Measurements from ENCODE around the gene SMURF2.
A peak's percentile ranks its signal among the peaks of the same experiment; 100 is the strongest.

Gene SMURF2

DNA sequence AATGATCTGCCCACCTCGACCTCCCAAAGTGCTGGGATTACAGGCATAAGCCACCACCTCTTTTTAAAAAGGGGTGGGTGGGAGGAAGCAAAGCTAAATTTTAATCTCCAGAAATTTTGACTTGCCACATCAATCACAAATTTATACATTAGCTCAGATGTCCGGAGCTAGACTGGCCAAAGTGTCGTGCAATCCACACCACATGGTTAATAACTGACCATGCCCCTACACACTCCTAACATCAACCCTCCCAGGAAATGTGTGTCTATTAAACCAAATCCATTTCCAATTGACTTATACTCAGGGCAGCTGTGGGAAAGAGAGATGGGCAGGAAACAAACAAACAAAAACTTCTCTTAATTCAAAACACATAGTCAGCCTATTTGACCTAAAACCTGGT, 29.9 kb downstream of the SMURF2 start:
- no peaks in the 10 kb centered on the region for H3K36me3 ChIP-seq (ENCODE audit: control insufficient read depth, insufficient read depth, low read length)
- DNase-seq (ENCODE audit: extremely low read depth, insufficient read length): no peak

GRCh38 chr17:64630309-64631223, 31.5 kb downstream of the SMURF2 start:
- no peak for DNase-seq (ENCODE audit: extremely low read depth, insufficient read length)
- TF ChIP-seq, protein P1, sequence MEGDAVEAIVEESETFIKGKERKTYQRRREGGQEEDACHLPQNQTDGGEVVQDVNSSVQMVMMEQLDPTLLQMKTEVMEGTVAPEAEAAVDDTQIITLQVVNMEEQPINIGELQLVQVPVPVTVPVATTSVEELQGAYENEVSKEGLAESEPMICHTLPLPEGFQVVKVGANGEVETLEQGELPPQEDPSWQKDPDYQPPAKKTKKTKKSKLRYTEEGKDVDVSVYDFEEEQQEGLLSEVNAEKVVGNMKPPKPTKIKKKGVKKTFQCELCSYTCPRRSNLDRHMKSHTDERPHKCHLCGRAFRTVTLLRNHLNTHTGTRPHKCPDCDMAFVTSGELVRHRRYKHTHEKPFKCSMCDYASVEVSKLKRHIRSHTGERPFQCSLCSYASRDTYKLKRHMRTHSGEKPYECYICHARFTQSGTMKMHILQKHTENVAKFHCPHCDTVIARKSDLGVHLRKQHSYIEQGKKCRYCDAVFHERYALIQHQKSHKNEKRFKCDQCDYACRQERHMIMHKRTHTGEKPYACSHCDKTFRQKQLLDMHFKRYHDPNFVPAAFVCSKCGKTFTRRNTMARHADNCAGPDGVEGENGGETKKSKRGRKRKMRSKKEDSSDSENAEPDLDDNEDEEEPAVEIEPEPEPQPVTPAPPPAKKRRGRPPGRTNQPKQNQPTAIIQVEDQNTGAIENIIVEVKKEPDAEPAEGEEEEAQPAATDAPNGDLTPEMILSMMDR (IDR thresholded peaks at IDR 0.05; ENCODE audit: insufficient read depth, low read length, poor library complexity, severe bottlenecking): no peak
- Histone ChIP-seq H3K27me3 (replicated peaks; ENCODE audit: control insufficient read depth, insufficient read depth, low read length) (no peaks in the 10 kb centered on the region), H3K36me3 (ENCODE audit: control insufficient read depth, insufficient read depth, low read length) (no peaks in the 10 kb centered on the region), H3K4me3 (replicated peaks; ENCODE audit: low read depth, low read length) (no peak overlapping the region)

More for the DNA sequence above, 29.9 kb downstream of the SMURF2 start:
- H3K27me3 ChIP-seq (replicated peaks; ENCODE audit: control insufficient read depth, insufficient read depth, low read length): no peaks in the 10 kb centered on the region
- TF ChIP-seq, protein P1 (IDR thresholded peaks at IDR 0.05; ENCODE audit: insufficient read depth, low read length, poor library complexity, severe bottlenecking): no peak
- H3K4me3 ChIP-seq (replicated peaks; ENCODE audit: low read depth, low read length): no peak overlapping the region

GRCh38 chr17:64628641-64629040, 33.5 kb downstream of the SMURF2 start:
- peak; percentile 19 for DNase-seq (ENCODE audit: extremely low read depth, insufficient read length)
- TF ChIP-seq, protein P1 (IDR thresholded peaks at IDR 0.05; ENCODE audit: insufficient read depth, low read length, poor library complexity, severe bottlenecking): no peak
- no peaks in the 10 kb centered on the region for H3K36me3 ChIP-seq (ENCODE audit: control insufficient read depth, insufficient read depth, low read length)
- H3K27me3 ChIP-seq (replicated peaks; ENCODE audit: control insufficient read depth, insufficient read depth, low read length): no peaks in the 10 kb centered on the region
- H3K4me3 ChIP-seq (replicated peaks; ENCODE audit: low read depth, low read length): no peak overlapping the region

DNA sequence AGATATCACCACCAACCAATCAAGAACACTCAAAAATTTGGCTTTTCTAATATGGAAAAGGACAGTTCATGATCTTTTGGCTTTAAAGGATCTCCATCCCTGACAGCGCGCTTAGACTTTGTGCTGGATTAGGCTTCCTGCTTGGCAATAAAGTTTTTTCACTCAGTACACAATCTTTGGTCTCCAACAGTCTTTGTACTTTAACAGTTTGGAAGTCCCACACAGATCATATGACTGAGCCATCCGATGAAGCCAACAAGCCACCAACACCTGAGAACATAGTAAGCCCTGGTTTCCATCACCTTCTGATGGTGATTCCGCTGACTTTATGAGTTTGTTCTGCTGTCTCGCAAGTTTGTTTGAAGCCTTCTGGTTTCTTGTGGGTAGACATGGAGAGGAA, 34.3 kb downstream of the SMURF2 start:
- TF ChIP-seq, protein P1 (IDR thresholded peaks at IDR 0.05; ENCODE audit: insufficient read depth, low read length, poor library complexity, severe bottlenecking): no peak
- Histone ChIP-seq H3K27me3 (replicated peaks; ENCODE audit: control insufficient read depth, insufficient read depth, low read length) (no peaks in the 10 kb centered on the region), H3K36me3 (ENCODE audit: control insufficient read depth, insufficient read depth, low read length) (no peaks in the 10 kb centered on the region), H3K4me3 (replicated peaks; ENCODE audit: low read depth, low read length) (no peak overlapping the region)
- no peak for DNase-seq (ENCODE audit: extremely low read depth, insufficient read length)

DNA sequence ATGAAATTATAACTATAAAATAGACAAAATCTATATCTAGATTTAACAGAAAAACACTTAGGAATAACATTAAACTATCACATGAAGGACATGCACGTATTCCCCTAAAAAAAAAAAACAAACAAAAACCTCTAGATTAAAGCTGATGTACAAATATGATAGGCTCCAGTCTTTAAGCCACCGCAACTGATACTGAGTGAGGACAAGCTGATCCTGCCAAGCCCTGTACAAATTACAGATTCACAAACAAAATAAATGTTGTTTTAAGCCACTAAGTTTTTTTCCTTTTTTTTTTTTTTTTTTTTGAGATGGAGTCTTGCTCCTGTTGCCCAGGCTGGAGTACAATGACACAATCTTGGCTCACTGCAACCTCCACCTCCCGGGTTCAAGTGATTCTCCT, 35.3 kb downstream of the SMURF2 start:
- Histone ChIP-seq H3K4me3 (replicated peaks; ENCODE audit: low read depth, low read length) (no peak overlapping the region), H3K36me3 (ENCODE audit: control insufficient read depth, insufficient read depth, low read length) (no peaks in the 10 kb centered on the region), H3K27me3 (replicated peaks; ENCODE audit: control insufficient read depth, insufficient read depth, low read length) (no peaks in the 10 kb centered on the region)
- TF ChIP-seq, protein P1 (IDR thresholded peaks at IDR 0.05; ENCODE audit: insufficient read depth, low read length, poor library complexity, severe bottlenecking): no peak
- DNase-seq (ENCODE audit: extremely low read depth, insufficient read length): no peak
